Activated CD4-positive, alpha-beta T cell treated with anti-CD3 and anti-CD28 coated beads, Interleukin-2, amount 10 ng/mL, durations not matched to agents 7 days and 5 days (primary cell): ENCODE measurements around the gene MAP3K8. TPM values are rescaled to one million over a fixed set of nuclear protein-coding genes. Genes with fewer than 3 reads are reported as not detected.
"Not testable (repeated sequence)": the region's sequence is repeated elsewhere in the genome, so short reads cannot be mapped to it uniquely, and the experiment has no call there.

Experiments used
- CTCF ChIA-PET: fragments of 350-600 bp; sonication (Branson Sonifier 250); formaldehyde crosslinking; loops from one replicate; lab custom pipeline; 2021; ENCODE audit warnings: antibody characterized with exemption; lab: Charles Lee
- POLR2A ChIA-PET: fragments of 350-600 bp; sonication (Branson Sonifier 250); formaldehyde crosslinking; loops from one replicate; lab custom pipeline; 2021; ENCODE audit warnings: antibody characterized with exemption; lab: Charles Lee
- DNase-seq: peaks from one replicate; pipeline ENCODE4 v3.0.0-alpha.2; 2020
- H3K27ac Mint-ChIP-seq: one replicate; pipeline ENCODE4 v1.8.0; 2021; ENCODE audit warnings: mild to moderate bottlenecking, moderate library complexity, mixed read lengths
- H3K27me3 Mint-ChIP-seq: one replicate; pipeline ENCODE4 v1.8.0; 2021; ENCODE audit warnings: mixed read lengths
- H3K36me3 Mint-ChIP-seq: one replicate; pipeline ENCODE4 v1.8.0; 2021; ENCODE audit warnings: low read depth, mixed read lengths
- H3K4me1 Mint-ChIP-seq: one replicate; pipeline ENCODE4 v1.8.0; 2021; ENCODE audit warnings: mixed read lengths
- H3K4me3 Mint-ChIP-seq: one replicate; pipeline ENCODE4 v1.8.0; 2021; ENCODE audit warnings: mild to moderate bottlenecking, moderate library complexity, mixed read lengths
- H3K9me3 Mint-ChIP-seq: one replicate; pipeline ENCODE4 v1.8.0; 2021; ENCODE audit warnings: mixed read lengths
- total RNA-seq, 2 experiments: library from RNA; stranded (reverse); gene quantifications; one replicate each; pipeline ENCODE4 v1.2.3, GENCODE V29; 2021

Gene MAP3K8
- total RNA-seq, 2 experiments from 2014 or later, result 12.6 to 13.1 TPM

DNA sequence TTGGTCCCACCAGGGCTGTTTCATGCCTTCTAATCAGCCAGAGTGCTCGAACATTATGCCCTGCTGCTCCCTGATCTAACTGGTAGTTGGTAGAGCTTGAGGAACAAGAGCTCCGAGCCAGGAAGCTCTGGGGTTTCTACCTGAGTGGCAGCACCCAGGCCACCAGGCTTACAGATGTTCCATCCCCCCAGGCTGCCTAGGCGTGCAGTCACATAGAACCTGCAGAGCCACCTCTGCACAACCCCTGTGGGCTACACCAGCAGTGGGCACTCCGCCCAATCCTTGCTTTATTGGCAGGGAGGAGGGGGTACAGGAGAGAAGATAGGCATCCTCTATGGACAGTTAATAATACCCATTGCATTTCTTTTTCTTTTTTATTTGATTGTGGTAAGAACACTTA is 21.8 kb downstream of the MAP3K8 start:
- peak overlapping the region; percentile 48 for H3K4me3 Mint-ChIP-seq
- no peaks in the 10 kb centered on the region for H3K27me3 Mint-ChIP-seq
- ChIA-PET CTCF (interaction anchor here (0.9 to 1.6 kb wide), 6 partner anchors 11 to 126 kb away, joined by 3 to 4 read pairs (median 3); no protein-coding TSS in a partner anchor), POLR2A (interaction anchor here (0.9 to 1.4 kb wide), 2 partner anchors 37 to 73 kb away, joined by 3 to 4 read pairs; no protein-coding TSS in a partner anchor)
- peak overlapping the region; percentile 86 for H3K27ac Mint-ChIP-seq
- no peaks in the 10 kb centered on the region for H3K9me3 Mint-ChIP-seq
- peaks cover 46% of the 10 kb centered on the region for H3K36me3 Mint-ChIP-seq
- DNase-seq, result peak; percentile 41
- peaks cover 41% of the 10 kb centered on the region for H3K4me1 Mint-ChIP-seq

GRCh38 chr10:30456266-30456665 is 22.3 kb downstream of the MAP3K8 start:
- Mint-ChIP-seq H3K27me3 (no peaks in the 10 kb centered on the region), H3K36me3 (peaks cover 49% of the 10 kb centered on the region), H3K27ac (peak overlapping the region; percentile 86), H3K4me1 (peaks cover 41% of the 10 kb centered on the region), H3K9me3 (no peaks in the 10 kb centered on the region), H3K4me3 (peak overlapping the region; percentile 48)
- ChIA-PET POLR2A (interaction anchor here (0.9 to 1.4 kb wide), 2 partner anchors 38 to 73 kb away, joined by 3 to 4 read pairs; no protein-coding TSS in a partner anchor), CTCF (interaction anchor here (0.9 to 1.6 kb wide), 5 partner anchors 12 to 126 kb away, joined by 3 to 4 read pairs (median 3); no protein-coding TSS in a partner anchor)
- peak; percentile 51 for DNase-seq

DNA sequence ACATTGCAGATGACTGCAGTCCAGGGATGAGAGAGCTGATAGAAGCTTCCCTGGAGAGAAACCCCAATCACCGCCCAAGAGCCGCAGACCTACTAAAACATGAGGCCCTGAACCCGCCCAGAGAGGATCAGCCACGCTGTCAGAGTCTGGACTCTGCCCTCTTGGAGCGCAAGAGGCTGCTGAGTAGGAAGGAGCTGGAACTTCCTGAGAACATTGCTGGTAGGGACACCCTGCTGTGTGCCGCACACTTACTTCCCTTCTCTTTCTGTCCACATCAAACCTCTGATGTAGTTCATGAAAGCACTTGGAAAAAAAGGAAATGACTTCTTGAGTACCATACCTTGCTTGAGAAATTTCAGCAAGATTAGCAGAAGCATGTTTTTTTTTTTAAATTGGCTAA is 25.3 kb downstream of the MAP3K8 start:
- no peak for DNase-seq
- Mint-ChIP-seq H3K9me3 (no peaks in the 10 kb centered on the region), H3K36me3 (peaks cover 48% of the 10 kb centered on the region), H3K4me3 (no peak overlapping the region), H3K4me1 (peaks cover 39% of the 10 kb centered on the region), H3K27me3 (no peaks in the 10 kb centered on the region), H3K27ac (peak overlapping the region; percentile 31)
- ChIA-PET CTCF (interaction anchor here (1.2 to 2.1 kb wide), 2 partner anchors 9 to 22 kb away, joined by 3 to 8 read pairs; no protein-coding TSS in a partner anchor), POLR2A (no interaction called here)

- H3K4me3 Mint-ChIP-seq, result no peak overlapping the region
- H3K27ac Mint-ChIP-seq, result no peak overlapping the region
- POLR2A ChIA-PET, result no interaction called here
- H3K36me3 Mint-ChIP-seq, result peaks cover 40% of the 10 kb centered on the region
- H3K4me1 Mint-ChIP-seq, result peaks cover 36% of the 10 kb centered on the region
- no peak for DNase-seq
- no peaks in the 10 kb centered on the region for H3K27me3 Mint-ChIP-seq
- CTCF ChIA-PET, result no interaction called here
- H3K9me3 Mint-ChIP-seq, result no peaks in the 10 kb centered on the region
These were observed 26.1 kb downstream of the MAP3K8 start for GRCh38 chr10:30460121-30460520.

DNA sequence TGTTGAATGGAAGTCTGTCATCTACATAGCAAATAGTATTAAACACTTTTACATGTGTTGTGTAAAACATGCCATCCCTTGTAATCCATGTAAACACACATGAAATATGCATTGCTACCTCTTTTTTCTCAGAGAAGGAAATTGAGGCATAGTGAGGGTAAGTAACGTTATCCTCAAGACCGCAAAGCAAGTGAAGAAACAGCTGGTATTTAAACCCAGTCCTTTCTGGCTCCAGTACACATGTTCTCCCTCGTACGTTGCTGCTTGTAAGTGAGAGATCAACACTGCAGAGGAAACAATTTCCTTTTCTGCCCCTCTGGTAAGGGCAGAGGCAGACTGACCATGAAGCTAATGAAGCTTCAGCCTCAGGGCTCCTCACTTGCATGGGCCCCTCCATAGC is 28.5 kb downstream of the MAP3K8 start:
- Mint-ChIP-seq H3K27me3 (no peaks in the 10 kb centered on the region), H3K4me3 (no peak overlapping the region), H3K4me1 (peaks cover 19% of the 10 kb centered on the region), H3K36me3 (peaks cover 37% of the 10 kb centered on the region), H3K27ac (no peak overlapping the region), H3K9me3 (no peaks in the 10 kb centered on the region)
- POLR2A ChIA-PET, result no interaction called here
- CTCF ChIA-PET, result interaction anchor here (0.7 kb wide), 1 partner anchor 15 kb away, joined by 3 read pairs; no protein-coding TSS in a partner anchor
- no peak for DNase-seq

- Mint-ChIP-seq H3K4me1 (peaks cover 26% of the 10 kb centered on the region), H3K27me3 (no peaks in the 10 kb centered on the region), H3K27ac (no peak overlapping the region), H3K4me3 (no peak overlapping the region), H3K36me3 (peaks cover 30% of the 10 kb centered on the region), H3K9me3 (no peaks in the 10 kb centered on the region)
- DNase-seq, result no peak
- POLR2A ChIA-PET, result no interaction called here
- CTCF ChIA-PET, result interaction anchor here (0.6 to 1.6 kb wide), 4 partner anchors 9 to 141 kb away, joined by 3 to 6 read pairs (median 4); no protein-coding TSS in a partner anchor
These were observed 30.0 kb downstream of the MAP3K8 start for GRCh38 chr10:30463944-30464451.

DNA sequence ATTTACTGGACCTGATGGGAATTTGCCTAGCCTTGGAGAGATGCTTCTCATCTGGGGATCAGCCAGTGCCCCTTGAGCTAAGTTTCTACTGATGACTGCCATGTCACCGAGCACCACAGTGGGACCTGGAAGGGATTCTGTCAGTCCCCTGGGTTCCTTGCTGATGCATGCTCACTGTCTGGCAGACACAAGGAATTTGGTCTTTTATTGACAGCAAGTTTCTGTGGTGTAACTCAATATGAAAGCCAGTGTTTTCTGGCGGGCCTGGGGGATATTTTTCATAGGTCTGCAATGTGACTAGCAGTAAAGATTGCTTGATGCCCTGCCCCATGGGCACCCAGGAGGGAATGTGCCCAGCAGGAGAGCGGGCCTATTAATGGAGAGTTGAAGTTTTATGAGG is 30.7 kb downstream of the MAP3K8 start:
- no peak overlapping the region for H3K27ac Mint-ChIP-seq
- H3K4me1 Mint-ChIP-seq, result peaks cover 29% of the 10 kb centered on the region
- no peaks in the 10 kb centered on the region for H3K27me3 Mint-ChIP-seq
- CTCF ChIA-PET, result interaction anchor here (0.8 to 1.6 kb wide), 3 partner anchors 9 to 30 kb away, joined by 4 to 6 read pairs (median 4); no protein-coding TSS in a partner anchor
- POLR2A ChIA-PET, result no interaction called here
- DNase-seq, result no peak
- H3K9me3 Mint-ChIP-seq, result no peaks in the 10 kb centered on the region
- H3K36me3 Mint-ChIP-seq, result peaks cover 26% of the 10 kb centered on the region
- H3K4me3 Mint-ChIP-seq, result no peak overlapping the region

DNA sequence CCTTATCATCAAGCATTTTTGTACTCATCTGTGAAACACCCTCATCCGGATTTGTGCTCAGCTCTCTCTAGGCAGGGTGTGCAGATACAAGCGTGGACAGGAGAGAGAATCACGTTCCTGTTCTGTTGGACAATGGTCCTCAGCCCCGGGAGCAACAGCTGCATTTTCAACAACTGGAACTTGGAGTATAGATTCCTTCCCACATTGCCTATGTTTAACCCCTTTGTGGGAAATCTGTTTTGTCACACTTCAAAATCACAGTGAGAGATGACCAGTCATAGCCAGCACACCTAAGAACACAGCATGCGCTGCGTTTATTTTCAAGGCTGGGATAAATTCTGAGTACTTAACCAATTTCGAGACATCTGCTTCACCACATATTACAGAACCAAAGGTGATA is 32.5 kb downstream of the MAP3K8 start:
- CTCF ChIA-PET, result interaction anchor here (0.6 to 2.1 kb wide), 3 partner anchors 22 to 59 kb away, joined by 3 to 8 read pairs (median 4); no protein-coding TSS in a partner anchor
- H3K27ac Mint-ChIP-seq, result no peak overlapping the region

GRCh38 chr10:30467651-30468338 is 33.8 kb downstream of the MAP3K8 start:
- Mint-ChIP-seq H3K27ac (peak overlapping the region; percentile 12), H3K9me3 (no peaks in the 10 kb centered on the region), H3K27me3 (peaks cover under 1% of the 10 kb centered on the region), H3K36me3 (peaks cover 3% of the 10 kb centered on the region), H3K4me3 (no peak overlapping the region), H3K4me1 (peaks cover 31% of the 10 kb centered on the region)
- ChIA-PET CTCF (interaction anchor here (0.7 to 2.1 kb wide), 3 partner anchors 21 to 30 kb away, joined by 3 to 8 read pairs (median 5); no protein-coding TSS in a partner anchor), POLR2A (no interaction called here)
- DNase-seq, result no peak

More for the DNA sequence above, 32.5 kb downstream of the MAP3K8 start:
- Mint-ChIP-seq H3K4me1 (peaks cover 31% of the 10 kb centered on the region), H3K36me3 (peaks cover 14% of the 10 kb centered on the region), H3K27me3 (no peaks in the 10 kb centered on the region), H3K4me3 (no peak overlapping the region), H3K9me3 (no peaks in the 10 kb centered on the region)
- POLR2A ChIA-PET, result no interaction called here
- DNase-seq, result no peak

- H3K4me1 Mint-ChIP-seq, result peaks cover 28% of the 10 kb centered on the region
- ChIA-PET CTCF (interaction anchor here (0.9 to 1.4 kb wide), 5 partner anchors 9 to 109 kb away, joined by 3 to 5 read pairs (median 4); no protein-coding TSS in a partner anchor), POLR2A (no interaction called here)
These were observed 38.6 kb downstream of the MAP3K8 start for GRCh38 chr10:30472414-30473155.

DNA sequence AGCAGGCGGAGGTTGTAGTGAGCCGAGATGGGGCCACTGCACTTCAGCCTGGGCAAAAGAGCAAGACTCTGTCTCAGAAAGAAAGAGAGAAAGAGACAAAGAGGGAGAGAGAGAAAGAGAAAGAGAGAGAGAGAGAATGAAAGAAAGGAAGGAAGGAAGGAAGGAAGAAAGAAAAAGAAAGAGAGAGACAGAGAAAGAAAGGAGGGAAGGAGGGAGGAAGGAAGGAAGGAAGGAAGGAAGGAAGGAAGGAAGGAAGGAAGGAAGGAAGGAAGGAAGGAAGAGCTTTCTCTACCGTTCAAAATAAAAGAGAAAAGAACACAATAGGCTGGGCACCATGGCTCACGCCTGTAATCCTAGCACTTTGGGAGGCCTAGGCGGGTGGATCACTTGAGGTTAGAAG is 41.5 kb downstream of the MAP3K8 start:
- POLR2A ChIA-PET, DNase-seq, H3K4me3 Mint-ChIP-seq, H3K27me3 Mint-ChIP-seq, H3K27ac Mint-ChIP-seq, H3K9me3 Mint-ChIP-seq, H3K36me3 Mint-ChIP-seq: not testable (repeated sequence)
- CTCF ChIA-PET, result interaction anchor here (1.2 kb wide), 1 partner anchor 18 kb away, joined by 3 read pairs; no protein-coding TSS in a partner anchor
- H3K4me1 Mint-ChIP-seq, result peaks cover 12% of the 10 kb centered on the region

More at GRCh38 chr10:30472414-30473155, 38.6 kb downstream of the MAP3K8 start:
- H3K36me3 Mint-ChIP-seq, result peaks cover 3% of the 10 kb centered on the region
- no peak overlapping the region for H3K27ac Mint-ChIP-seq
- no peak for DNase-seq
- peaks cover 8% of the 10 kb centered on the region for H3K27me3 Mint-ChIP-seq
- no peaks in the 10 kb centered on the region for H3K9me3 Mint-ChIP-seq
- no peak overlapping the region for H3K4me3 Mint-ChIP-seq

DNA sequence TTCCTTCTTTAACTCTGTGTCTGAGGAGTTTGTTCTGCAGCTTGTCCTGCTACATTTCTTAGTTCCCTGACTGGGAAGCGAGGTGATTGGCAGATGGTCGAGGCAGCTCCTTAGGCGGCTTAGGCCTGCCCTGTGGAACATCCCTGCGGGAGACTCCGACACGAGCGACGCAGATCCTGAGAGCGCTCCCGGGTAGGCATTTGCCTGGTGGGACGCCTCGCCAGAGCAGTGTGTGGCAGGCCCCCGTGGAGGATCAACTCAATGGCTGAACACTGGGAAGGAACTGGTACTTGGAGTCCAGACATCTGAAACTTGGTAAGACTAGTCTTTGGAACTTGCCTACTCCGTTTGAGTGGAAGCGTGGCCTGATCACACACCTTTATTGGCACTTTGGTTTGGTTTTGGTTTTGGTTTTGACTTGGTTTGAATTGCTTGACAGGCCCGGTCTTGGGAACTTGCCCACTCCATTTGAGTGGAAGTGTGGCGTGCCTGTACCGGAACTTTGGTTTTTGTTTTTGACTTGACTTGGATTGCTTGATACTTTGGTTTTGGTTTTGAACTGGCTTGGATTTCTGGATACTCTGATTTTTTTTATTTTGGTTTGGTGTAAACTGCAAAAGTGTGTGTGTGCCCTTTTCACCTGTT is 42.6 kb downstream of the MAP3K8 start:
- CTCF ChIA-PET, result interaction anchor here (1.0 kb wide), 1 partner anchor 108 kb away, joined by 4 read pairs; no protein-coding TSS in a partner anchor
- POLR2A ChIA-PET, result no interaction called here
- H3K27me3 Mint-ChIP-seq, result peaks cover 10% of the 10 kb centered on the region
- no peak overlapping the region for H3K4me3 Mint-ChIP-seq
- DNase-seq, result no peak
- peaks cover 2% of the 10 kb centered on the region for H3K36me3 Mint-ChIP-seq
- peaks cover 4% of the 10 kb centered on the region for H3K9me3 Mint-ChIP-seq
- peaks cover 12% of the 10 kb centered on the region for H3K4me1 Mint-ChIP-seq
- H3K27ac Mint-ChIP-seq, result peak overlapping the region; percentile 38
